Neutrophil (primary cell): ENCODE data around the gene RASEF.

Experiments used
- H3K27ac ChIP-seq: fragments of 200-600 bp; sonication (generic); 2 replicates; pipeline ENCODE4 v1.5.1; 2016; ENCODE audit warnings: mild to moderate bottlenecking, moderate library complexity
- H3K27me3 ChIP-seq: fragments of 200-600 bp; sonication (generic); 2 replicates; pipeline ENCODE4 v1.6.0; 2016; ENCODE audit warnings: mild to moderate bottlenecking
- H3K36me3 ChIP-seq: fragments of 200-600 bp; sonication (generic); 2 replicates; pipeline ENCODE4 v1.5.1; 2017
- H3K4me1 ChIP-seq, 2 experiments: fragments of 200-600 bp in 1 of 2; sonication (generic) in 1 of 2; 1 replicate in 1 of 2; 2 replicates in 1 of 2; pipeline versions ENCODE4 v1.5.1 to v1.6.1; 2013 to 2016; ENCODE audit warnings: low read depth in 1 of 2, low read length in 1 of 2, mild to moderate bottlenecking in 1 of 2, moderate library complexity in 1 of 2; ENCODE audit not compliant: control insufficient read depth in 1 of 2, insufficient read depth in 1 of 2
- H3K4me3 ChIP-seq, 2 experiments: fragments of 200-600 bp in 1 of 2; sonication (generic) in 1 of 2; 1 replicate in 1 of 2; 2 replicates in 1 of 2; pipeline ENCODE4 v1.5.1; 2013 to 2016; ENCODE audit warnings: low read depth in 1 of 2, low read length in 1 of 2, mild to moderate bottlenecking in 1 of 2, moderate library complexity in 1 of 2
- H3K9me3 ChIP-seq: fragments of 200-600 bp; sonication (generic); 2 replicates; pipeline ENCODE4 v1.5.1; 2016
- CTCF ChIP-seq: fragments of 200-600 bp; sonication (generic); IDR thresholded peaks from 2 replicates; pipeline ENCODE4 v1.5.1; 2016; ENCODE audit warnings: antibody characterized with exemption

RASEF gene

GRCh38 chr9:83065233-83065632 lies 2.3 kb upstream of the RASEF start:
- Histone ChIP-seq H3K4me1 (no peaks in the 10 kb centered on the region), H3K27me3 (peaks cover 71% of the 10 kb centered on the region), H3K4me3 (no peak overlapping the region), H3K27ac (no peak overlapping the region), H3K9me3 (no peaks in the 10 kb centered on the region), H3K36me3 (no peaks in the 10 kb centered on the region)
- TF ChIP-seq CTCF, result no peak

- TF ChIP-seq CTCF, result no peak
- Histone ChIP-seq H3K36me3 (no peaks in the 10 kb centered on the region), H3K4me3 (no peak overlapping the region), H3K9me3 (no peaks in the 10 kb centered on the region), H3K27ac (no peak overlapping the region), H3K4me1 (no peaks in the 10 kb centered on the region), H3K27me3 (peaks cover 80% of the 10 kb centered on the region)
Measured at GRCh38 chr9:83061990-83062650, 822 bp downstream of the RASEF start.

GRCh38 chr9:83061036-83061435 lies 1.9 kb downstream of the RASEF start:
- no peak overlapping the region for H3K27ac ChIP-seq
- no peaks in the 10 kb centered on the region for H3K36me3 ChIP-seq
- H3K9me3 ChIP-seq, result no peaks in the 10 kb centered on the region
- no peak overlapping the region for H3K4me3 ChIP-seq
- peaks cover 69% of the 10 kb centered on the region for H3K27me3 ChIP-seq
- H3K4me1 ChIP-seq, result no peaks in the 10 kb centered on the region
- TF ChIP-seq CTCF, result no peak

GRCh38 chr9:83060556-83060955 lies 2.4 kb downstream of the RASEF start:
- Histone ChIP-seq H3K27me3 (peaks cover 64% of the 10 kb centered on the region), H3K27ac (no peak overlapping the region)
- TF ChIP-seq CTCF, result no peak

GRCh38 chr9:83059417-83059816 lies 3.5 kb downstream of the RASEF start:
- Histone ChIP-seq H3K27me3 (peaks cover 53% of the 10 kb centered on the region), H3K27ac (no peak overlapping the region), H3K9me3 (no peaks in the 10 kb centered on the region), H3K4me3 (no peak overlapping the region), H3K4me1 (no peaks in the 10 kb centered on the region), H3K36me3 (no peaks in the 10 kb centered on the region)
- no peak for TF ChIP-seq CTCF

More at GRCh38 chr9:83060556-83060955, 2.4 kb downstream of the RASEF start:
- Histone ChIP-seq H3K4me1 (no peaks in the 10 kb centered on the region), H3K9me3 (no peaks in the 10 kb centered on the region), H3K4me3 (no peak overlapping the region), H3K36me3 (no peaks in the 10 kb centered on the region)
